Hippocampal formation (tissue), 2 donors: ENCODE results near the gene COL5A1.

Source experiments
- DNase-seq, 2 donors: peaks; one replicate each; lab custom pipeline; 2025; lab: John Stamatoyannopoulos, UW

COL5A1 gene

DNA sequence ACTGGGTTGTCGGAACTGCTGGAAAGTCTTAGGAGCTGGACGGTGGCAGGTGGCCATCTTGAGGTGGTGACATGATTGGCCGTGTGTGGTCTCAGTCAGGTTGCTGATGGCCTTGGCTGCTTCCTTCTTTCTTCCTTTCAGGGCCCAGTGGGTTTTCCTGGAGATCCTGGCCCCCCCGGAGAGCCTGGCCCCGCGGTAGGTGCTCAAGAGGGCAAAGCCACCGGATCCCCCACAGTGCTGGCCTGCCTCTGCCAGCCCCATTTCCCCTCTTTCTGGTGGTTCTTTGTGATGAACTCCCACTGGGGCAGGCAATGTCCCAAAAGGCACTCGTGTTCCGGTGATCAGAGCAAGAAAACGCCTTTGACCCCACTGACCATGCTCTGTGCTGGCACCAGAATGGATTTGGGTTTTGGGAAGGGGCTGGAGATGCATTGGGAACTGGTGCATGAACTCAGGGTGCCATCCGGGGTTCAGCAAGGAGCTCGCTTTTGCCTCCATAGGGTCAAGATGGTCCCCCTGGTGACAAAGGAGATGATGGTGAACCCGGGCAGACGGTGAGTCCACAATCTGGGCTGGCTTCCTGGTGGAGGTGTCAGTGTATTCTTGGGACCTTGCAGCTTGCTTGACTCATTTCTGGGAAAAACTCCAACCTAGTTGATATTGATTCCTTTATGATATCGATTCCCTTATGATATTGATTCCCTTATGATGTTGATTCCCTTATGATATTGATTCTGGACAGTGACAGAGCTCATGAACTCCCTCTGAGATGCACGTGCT, 174.0 kb downstream of the COL5A1 start:
- no peak for DNase-seq

DNA sequence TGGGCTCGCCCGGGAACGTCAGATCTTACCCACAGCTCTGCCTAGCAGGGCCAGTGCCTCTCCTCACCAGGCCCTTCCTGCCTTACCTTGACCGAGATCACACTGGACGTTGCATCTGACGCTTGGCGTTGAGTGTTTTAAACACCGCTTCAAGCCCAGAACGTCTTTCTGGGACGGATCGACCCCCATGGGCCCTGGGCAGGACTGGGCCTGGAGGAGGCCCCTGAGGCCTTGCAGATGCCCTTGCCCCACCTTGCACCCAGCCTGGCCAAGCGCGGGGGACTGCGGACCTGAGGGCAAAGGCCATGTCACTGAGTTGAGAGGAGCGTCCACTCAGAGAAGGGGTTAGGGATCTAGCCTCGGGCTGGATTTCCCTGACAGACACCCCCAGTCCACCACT, 174.7 kb downstream of the COL5A1 start:
- no peak for DNase-seq

GRCh38 chr9:134818000-134818568, 176.5 kb downstream of the COL5A1 start:
- DNase-seq: no peak

- no peak for DNase-seq
Observed at GRCh38 chr9:134818591-134818990, 177.0 kb downstream of the COL5A1 start.

GRCh38 chr9:134820901-134821300, 179.3 kb downstream of the COL5A1 start:
- no peak for DNase-seq

- no peak for DNase-seq
Observed at GRCh38 chr9:134822541-134822940, 180.9 kb downstream of the COL5A1 start.

DNA sequence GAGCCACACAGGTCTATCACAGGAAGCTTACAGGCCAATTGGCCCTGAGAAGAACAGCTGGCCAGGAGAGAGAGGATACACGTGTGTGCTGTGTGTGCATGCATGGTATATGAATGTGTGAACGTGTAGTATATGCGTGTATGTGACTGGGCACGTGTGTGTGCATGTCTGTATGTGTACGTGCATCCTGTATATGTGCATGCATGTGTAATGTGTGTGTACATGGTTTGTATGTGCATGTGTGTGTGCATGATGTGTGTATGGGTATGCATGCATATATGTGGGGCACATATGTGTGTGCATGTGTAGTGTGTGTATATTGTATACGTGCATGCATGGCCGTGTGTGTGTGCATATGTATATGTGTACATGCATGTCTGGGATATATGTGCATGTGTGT, 182.0 kb downstream of the COL5A1 start:
- DNase-seq: no peak

DNA sequence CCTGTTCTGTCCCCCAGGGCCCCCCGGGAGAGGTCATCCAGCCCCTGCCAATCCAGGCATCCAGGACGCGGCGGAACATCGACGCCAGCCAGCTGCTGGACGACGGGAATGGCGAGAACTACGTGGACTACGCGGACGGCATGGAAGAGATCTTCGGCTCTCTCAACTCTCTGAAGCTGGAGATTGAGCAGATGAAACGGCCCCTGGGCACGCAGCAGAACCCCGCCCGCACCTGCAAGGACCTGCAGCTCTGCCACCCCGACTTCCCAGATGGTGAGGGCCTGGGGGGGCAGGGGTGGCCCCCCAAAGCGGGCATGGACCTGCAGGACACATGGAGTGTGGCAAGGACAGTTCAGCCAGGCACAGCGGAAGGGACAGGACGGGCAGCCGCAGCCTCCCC, 183.0 kb downstream of the COL5A1 start:
- no peak for DNase-seq

GRCh38 chr9:134825025-134825424, 183.4 kb downstream of the COL5A1 start:
- no peak for DNase-seq

DNA sequence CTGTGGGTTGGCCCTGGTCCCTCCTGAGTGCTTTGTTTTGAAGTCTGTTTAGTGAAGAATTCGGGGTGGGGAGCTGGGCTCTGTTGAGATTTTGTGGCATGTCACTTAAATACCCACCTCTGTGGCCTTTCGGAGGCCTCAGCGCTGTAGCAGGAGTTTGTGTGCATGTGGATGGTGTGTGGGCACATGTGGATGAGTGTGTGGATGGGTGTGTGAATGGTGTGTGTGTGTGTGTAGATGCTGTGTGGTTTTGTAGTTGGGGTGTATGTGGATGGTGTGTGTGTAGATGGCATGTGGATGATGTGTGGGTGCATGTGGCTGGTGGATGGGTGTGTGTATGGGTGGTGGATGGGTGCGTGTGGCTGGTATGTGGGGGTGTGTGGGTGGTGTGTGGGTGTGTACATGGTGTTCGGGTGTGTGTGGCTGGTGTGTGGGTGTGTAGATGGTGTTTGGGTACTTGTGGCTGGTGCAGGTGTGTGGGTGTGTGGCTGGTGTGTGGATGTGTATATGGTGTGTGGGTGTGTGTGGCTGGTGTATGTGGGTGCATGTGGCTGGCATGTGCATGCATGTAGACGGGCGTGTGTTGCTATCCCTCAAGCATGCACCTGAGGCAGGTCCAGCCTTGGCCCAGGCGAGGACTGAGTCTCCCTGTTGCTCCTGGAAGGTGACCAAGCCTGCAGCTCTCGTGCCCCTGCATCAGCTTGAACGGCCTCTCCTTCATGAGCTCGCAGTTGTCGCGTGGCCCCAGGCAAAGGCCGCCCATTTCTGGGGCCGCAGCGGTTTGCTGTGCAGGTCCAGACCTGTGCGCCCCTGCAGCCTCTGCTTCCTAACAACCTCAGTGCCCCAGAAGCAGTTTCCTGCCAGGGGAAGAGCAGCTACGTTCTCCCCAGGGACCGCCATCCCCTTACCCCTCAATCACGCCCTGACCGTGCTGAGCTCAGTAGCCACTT, 185.0 kb downstream of the COL5A1 start:
- DNase-seq: no peak

GRCh38 chr9:134827559-134827958, 186.0 kb downstream of the COL5A1 start:
- no peak for DNase-seq

DNA sequence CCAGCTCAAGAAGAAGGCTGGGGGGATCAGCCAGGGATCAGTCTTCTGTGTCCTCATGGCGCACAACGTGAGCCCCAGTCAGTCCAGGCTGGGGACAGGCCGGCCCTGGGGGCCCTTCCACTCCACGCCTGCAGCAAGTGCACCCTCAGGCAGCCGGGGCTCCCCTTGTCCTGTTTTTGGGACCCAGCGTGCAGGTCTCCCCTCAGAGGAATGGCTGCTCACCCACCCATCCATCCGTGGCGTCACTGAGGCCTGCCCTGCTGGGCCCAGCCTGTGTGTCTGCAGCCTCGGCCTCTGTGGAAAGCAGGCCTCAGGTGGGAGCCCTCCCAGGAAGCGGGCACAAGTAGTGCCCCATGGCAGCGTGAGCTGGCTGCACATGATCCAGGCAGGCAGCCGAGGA, 186.4 kb downstream of the COL5A1 start:
- no peak for DNase-seq

DNA sequence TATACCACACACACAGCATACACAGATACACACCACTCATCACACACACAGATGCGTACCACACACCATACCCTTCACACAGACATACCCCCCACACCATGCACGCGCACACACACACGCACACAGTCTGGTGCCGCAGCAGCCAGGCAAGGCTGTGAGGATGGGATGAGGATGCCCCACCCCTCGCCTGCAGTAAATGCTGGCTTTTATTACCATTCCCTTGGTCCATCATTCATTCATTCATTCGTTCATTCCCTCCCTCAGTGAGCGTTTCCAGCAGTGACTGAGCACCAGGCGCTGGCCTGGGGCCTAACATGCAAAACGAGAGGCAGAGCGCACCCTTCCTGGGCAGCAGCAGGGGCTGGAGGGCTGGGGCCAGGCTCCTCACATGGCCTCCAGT, 187.3 kb downstream of the COL5A1 start:
- DNase-seq: no peak

DNA sequence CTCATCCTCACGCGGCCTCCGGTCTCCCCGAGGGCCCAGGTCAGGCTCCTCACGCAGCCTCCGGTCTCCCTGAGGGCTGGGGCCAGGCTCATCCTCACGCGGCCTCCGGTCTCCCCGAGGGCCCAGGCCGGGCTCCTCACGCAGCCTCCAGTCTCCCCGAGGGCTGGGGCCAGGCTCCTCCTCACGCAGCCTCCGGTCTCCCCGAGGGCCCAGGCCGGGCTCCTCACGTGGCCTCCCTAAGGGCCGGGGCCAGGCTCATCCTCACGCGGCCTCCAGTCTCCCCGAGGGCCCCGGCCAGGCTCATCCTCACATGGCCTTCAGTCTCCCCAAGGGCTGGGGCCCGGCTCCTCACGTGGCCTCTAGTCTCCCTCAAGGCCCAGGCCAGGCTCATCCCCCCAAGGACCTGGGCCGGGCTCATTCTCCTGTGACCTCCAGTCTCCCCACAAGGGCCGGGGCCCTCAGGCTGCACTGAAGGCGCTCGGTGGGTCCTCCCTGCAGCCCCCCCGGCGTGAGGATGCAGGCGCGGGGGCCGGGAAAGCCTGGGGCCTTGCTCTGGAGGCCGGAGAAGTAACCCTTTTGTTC, 187.8 kb downstream of the COL5A1 start:
- no peak for DNase-seq

- DNase-seq: no peak
Observed at GRCh38 chr9:134830126-134830525, 188.5 kb downstream of the COL5A1 start.

DNA sequence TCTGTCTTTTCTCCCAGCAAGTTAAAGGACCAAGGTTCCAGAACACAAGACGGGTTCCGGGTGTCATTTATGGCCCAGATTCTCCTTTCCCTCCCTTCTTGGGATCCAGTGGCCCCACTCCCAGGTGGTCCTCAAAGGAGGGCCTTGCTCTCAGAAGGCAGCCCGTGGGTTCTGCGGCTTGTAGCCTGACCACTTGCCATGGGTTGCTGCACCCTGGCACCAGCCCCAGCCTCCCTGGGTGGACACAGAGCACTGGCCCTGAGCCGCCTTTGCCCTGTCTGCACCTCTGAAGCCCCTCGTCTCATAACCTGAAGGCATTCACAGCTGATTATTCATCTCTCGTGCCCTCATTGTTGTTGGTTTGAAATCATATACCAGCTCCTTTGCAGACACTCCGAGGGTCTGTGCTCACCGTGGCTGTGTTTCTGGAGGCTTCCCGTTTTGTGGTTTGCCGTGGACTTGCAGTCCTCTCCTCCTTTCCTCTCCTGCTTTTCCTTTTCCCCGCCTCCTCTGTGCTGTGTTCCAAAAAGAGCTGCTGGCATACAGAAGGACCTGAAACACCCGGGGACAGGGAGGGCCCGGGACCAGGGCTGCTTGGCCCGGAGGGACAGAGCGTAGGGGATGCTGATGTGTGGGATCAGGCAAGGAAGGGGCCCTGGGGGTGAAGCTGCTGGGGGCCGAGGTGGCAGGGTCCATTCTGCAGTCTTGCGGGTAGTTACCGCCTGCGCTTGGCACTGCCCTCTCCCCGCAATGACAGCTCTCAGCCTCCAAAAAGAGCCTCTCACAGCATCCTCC, 189.5 kb downstream of the COL5A1 start:
- no peak for DNase-seq

DNA sequence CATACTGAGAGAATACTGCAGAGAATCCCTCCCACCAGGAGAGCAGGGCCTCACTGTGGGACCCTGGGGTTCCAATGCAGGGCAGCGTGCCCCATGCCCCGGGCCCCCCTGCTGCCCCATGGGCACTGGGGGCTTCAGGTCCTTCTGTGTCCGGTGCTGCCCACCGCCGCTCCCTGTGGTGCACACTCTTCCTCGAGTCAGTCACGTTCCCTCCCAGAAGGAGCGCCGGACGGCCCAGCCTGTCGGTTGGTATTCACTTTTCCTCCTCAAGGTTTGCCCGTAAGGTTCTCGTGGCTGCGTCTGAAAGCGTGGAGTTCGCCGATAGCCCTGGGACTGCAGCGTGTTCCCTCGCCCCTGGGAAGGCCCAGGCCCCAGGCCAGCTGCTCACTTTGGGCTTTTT, 190.9 kb downstream of the COL5A1 start:
- no peak for DNase-seq

- DNase-seq: no peak
Observed at GRCh38 chr9:134833294-134833880, 191.8 kb downstream of the COL5A1 start.

DNA sequence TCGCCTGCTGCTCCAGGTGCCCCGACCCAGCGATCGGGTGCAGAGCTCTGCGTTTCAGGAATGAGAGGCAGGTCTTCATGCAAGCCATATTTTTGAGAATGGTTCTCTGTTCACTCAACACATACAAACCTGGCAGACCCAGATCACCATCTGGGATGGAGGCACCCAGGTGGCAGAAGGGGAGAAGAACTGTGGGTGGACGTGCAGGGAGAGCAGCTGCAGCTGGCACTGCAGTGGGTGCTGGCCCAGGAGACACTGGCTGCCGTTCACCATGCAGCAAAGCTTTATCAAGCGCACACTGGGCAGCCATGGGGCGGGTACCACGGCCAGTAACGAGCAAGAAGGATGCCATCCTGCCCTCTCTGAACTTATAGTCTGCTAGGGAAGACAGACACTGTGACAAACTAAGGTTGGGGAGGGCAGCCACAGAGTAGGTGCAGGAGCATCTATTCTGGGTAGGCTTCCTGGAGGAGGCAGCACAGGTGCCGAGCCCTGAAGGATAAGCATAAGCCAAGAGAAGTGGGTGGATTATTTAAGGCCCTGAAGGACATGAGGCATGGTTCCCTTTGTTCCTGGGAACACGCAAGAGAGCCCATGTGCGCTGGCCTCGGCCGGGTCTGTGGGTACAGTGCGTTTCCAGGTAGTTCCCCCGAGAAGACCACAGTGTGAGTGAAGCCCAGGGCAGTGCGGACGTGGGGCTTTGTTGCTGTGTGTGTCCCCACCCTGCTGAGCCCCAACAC, 192.8 kb downstream of the COL5A1 start:
- peak in 1 of 2 donors; percentile 13 for DNase-seq

- DNase-seq: no peak
Observed at GRCh38 chr9:134834957-134835419, 193.4 kb downstream of the COL5A1 start.
